T-helper 1 cell treated with Interleukin-12 subunit alpha and Interleukin-12 subunit beta and Interleukin-4 antibody, amounts not matched to agents 30 ng/mL and 1 ng/mL, for 36 hours (primary cell): ENCODE data around the gene MTX1. TPM values are rescaled to one million over a fixed set of nuclear protein-coding genes. Genes with fewer than 3 reads are reported as not detected.
"Not testable (repeated sequence)": the region's sequence is repeated elsewhere in the genome, so short reads cannot be mapped to it uniquely, and the experiment has no call there.

Source experiments
- intact Hi-C: fragments of 100-400 bp; cut with micrococcal nuclease; formaldehyde crosslinking; loops from one replicate; pipeline ENCODE4 v1.15.1; 2024
- total RNA-seq: library from RNA; stranded (reverse); gene quantifications from 2 replicates; pipeline ENCODE4 v1.2.3, GENCODE V29; 2022

The MTX1 gene
- total RNA-seq, 1 donor from 2014 or later = 43.5 TPM

DNA sequence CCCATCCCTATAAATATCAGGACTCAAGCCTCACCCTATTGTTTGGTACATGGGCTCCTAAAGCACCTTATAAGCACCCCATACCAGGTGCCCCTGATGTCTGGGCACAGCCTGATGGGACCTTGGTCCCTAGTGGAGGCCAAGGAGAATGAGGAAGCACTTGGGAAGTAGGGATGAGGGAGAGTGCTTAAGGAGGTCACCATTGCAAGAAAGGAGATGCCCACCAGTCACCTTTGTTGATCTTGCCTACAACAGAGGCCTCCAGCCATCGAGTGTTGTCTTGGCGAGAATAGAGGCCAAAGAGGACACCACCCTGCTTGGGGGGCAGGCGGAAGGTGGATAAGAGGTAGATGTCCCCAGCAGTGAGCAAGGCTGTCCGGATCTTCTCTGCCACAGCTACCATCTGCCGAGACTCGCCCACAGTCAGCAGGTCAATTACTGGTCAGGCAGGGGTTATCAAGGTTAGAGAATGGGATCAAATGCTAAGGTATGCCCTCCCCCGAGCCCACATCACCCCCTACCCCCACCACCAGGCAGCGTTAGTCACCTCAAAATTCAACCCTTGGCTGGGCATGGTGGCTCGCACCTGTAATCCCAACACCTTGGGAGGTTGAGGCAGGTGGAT is 2.4 kb upstream of the MTX1 start:
- intact Hi-C loops = loop anchor here (1.0 kb wide), 3 partner anchors 12 to 117 kb away; a partner anchor contains a TSS

- intact Hi-C loops = loop anchor here (1.0 kb wide), 4 partner anchors 13 to 116 kb away; a partner anchor contains a TSS
These were observed 1.3 kb upstream of the MTX1 start for GRCh38 chr1:155206891-155207805.

DNA sequence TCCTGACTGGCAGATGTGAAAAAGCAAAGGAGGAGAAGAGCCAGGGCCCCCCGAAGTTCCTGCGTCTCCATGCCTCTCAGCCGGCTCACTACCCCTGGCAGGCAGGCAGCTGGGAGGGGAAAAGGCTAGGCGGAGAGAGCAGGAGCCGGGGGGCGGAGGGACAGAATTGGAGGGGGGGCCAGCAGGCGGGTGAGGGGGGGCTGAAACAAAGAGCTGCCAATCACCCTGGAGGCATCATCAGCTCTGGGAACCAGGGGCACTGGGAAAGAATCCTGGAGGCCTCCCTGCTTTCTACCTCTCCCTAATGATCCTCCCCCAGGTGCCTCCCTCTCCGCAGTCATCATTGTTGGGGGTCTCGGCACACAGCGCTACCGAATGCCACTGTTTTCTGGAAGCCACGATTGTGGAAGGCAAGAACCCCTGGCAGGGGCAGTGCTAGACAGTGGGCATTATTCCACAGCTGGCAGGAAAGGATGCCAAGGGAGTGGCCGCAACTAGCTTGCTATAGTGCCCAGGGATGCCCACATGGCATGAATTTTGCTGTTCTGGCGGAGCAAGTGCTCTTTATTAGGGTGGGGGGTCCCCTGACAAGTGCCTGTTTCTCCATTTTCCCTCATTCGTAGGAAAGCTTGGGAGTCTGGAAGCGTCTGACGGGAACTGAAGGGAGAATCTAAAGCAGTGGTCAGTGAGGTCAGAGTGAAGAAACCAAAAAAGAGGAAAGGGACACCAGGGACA is 522 bp upstream of the MTX1 start, which contains the start of gene THBS3:
THBS3 (minus strand) TSS at position 92 of the 735 bp plus-strand sequence; CDS start at position 71, 21 bp downstream.
- intact Hi-C loops = loop anchor here (1.0 kb wide), 2 partner anchors 32 to 54 kb away; partner anchors contain the start of gene SCAMP3

DNA sequence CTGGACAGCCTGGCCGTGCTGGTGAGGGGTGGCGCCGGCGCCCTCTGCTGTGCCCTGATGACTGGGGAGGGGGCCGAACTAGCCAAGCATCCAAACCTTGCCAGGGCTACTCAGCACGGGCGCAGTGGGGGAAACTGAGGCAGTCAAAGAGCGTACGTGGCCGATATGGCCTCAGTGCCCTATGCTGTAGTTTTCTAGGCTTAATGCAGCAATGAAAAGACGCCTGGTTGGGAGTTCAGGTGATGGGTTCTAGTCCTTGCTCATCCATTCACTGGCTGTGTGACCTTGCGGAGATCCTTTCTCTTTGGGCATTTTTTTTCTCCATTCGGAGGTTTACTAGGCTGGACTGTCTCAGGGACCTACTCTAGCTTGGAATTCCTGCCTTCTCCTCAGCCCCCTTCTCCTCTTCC is 822 bp downstream of the MTX1 start:
- intact Hi-C loops = loop anchor here (1.0 kb wide), 2 partner anchors 18 to 35 kb away; no protein-coding TSS in a partner anchor

- intact Hi-C loops = no loop called here
These were observed 2.0 kb downstream of the MTX1 start for GRCh38 chr1:155210314-155211104.

- intact Hi-C loops = not testable (repeated sequence)
These were observed 3.0 kb downstream of the MTX1 start for GRCh38 chr1:155211381-155212050.

DNA sequence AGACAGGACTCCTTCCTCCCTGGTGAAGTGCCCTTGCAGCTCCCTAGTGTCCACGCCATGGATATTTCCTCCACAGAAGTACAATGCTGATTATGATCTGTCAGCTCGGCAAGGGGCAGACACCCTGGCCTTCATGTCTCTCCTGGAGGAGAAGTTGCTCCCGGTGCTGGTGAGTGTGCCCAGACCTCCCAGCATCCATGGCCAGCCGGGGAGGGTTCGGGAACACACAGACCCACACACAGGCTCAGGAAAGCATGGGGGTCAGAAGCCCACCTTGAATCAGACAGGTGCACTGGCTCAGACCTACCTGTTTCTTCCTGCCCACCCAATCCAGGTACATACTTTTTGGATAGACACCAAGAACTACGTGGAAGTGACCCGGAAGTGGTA is 3.6 kb downstream of the MTX1 start:
- intact Hi-C loops = not testable (repeated sequence)

- intact Hi-C loops = not testable (repeated sequence)
These were observed 6.2 kb downstream of the MTX1 start for GRCh38 chr1:155214702-155215101.

GRCh38 chr1:155218854-155219591 is 10.5 kb downstream of the MTX1 start:
- intact Hi-C loops = loop anchor here (1.0 kb wide), 2 partner anchors 8 to 22 kb away; a partner anchor contains a TSS

- intact Hi-C loops = loop anchor here (1.0 kb wide), 2 partner anchors 8 to 22 kb away; a partner anchor contains a TSS
These were observed 11.1 kb downstream of the MTX1 start for GRCh38 chr1:155219592-155220031.

DNA sequence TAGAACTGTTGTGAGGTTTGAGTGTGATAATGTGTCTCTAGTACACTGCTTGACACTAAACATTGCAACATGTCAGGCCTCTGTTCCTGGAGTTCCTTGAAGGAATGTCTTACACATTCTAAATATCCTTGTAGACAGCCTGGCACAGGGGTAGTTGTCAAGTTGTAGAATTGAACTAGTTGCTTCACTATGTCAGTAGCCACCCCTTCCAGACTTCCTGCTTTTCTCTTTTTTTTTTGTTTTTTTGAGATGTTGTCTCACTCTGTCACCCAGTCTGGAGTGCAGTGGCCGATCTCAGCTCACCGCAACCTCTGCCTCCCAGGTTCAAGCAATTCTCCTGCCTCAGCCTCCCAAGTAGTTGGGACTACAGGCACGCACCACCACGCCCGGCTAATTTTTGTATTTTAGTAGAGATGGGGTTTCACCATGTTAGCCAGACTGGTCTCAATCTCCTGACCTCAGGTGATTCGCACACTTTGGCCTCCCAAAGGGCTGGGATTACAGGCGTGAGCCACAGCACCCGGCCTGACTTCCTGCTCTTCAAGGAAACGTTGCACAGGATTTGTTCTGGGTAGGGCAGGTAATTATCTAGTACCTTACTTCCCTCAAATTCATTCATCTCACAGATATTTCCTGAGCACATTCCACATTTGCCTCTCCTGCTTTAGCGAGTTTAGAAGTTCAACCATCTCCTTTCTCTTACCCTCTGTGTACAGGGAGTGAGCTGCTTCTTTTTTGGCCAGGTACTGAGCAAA is 11.9 kb downstream of the MTX1 start:
- intact Hi-C loops = not testable (repeated sequence)

DNA sequence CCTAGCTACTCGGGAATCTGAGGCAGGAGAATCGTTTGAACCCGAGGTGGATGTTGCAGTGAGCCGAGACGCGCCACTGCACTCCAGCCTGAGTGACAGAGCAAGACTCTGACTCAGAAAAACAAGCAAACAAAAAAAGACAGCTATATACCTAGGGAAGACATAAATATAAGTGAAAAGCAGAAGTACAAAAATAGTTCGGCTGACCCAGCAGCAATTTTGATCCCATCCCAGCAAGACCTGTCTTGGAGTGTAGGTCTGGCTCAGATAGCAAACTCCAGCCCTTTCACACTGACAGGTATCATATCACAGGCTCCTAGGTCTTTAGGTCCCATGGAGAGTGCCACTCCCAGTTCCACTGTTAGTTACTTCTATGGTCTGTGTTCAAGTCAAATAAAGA is 14.6 kb downstream of the MTX1 start:
- intact Hi-C loops = no loop called here

- intact Hi-C loops = loop anchor here (5.0 kb wide), 1 partner anchor 138 kb away; no protein-coding TSS in a partner anchor
These were observed 16.9 kb downstream of the MTX1 start for GRCh38 chr1:155225404-155225759.

DNA sequence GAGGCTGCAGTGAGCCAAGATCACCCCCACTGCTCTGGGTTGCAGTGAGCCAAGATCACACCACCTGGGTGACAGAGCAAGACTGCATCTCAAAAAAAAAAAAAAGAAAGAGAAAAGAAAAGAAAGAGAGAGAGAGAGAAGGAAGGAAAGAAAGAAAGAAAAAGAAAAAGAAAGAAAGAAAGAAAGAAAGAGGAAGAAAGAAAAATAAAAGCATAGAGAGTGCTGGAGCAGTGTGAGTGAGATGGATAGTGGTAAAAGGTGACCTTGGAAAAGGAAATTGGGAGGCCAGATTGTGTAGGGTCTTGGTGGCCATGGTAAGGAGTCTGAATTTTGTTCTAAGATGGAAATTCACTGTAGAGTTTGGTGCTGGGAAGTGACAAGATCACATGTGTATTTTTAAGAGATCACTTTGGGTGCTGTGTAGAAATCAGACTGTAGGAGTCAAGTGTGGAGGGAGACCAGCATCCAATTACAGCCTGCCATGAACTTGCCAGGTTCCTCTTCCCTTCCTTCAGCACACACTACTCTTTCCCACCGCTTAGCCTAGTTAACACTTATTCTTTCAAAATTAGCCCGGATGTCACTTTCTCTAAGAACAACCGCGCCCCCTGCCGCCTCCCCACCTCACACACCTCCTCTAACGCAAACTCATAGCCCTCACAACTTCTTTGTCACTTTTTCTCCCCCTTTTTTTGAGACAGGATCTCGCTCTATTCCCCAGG is 17.9 kb downstream of the MTX1 start:
- intact Hi-C loops = loop anchor here (5.0 kb wide), 1 partner anchor 139 kb away; no protein-coding TSS in a partner anchor

- intact Hi-C loops = loop anchor here (1.0 to 5.0 kb wide), 8 partner anchors 8 to 253 kb away; partner anchors contain the start of genes CKS1B and ENTREP3
These were observed 18.4 kb downstream of the MTX1 start for GRCh38 chr1:155226910-155227260.

GRCh38 chr1:155227261-155228095 is 19.0 kb downstream of the MTX1 start:
- intact Hi-C loops = loop anchor here (1.0 to 5.0 kb wide), 8 partner anchors 8 to 253 kb away; partner anchors contain the start of genes CKS1B and ENTREP3

DNA sequence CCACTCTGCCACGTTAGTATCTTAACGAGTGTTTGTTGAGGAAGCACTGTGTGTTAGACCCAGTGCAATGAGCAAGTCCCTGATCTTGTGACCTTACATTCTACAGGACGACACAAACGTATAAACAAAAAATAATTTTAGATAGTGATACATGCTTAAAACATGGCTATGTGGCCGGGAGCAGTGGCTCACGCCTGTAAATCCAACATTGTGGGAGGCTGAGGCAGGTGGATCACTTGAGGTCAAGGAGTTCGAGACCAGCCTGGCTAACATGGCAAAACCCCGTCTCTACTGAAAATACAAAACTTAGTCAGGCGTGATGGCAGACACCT is 19.6 kb downstream of the MTX1 start:
- intact Hi-C loops = loop anchor here (5.0 kb wide), 1 partner anchor 141 kb away; no protein-coding TSS in a partner anchor
